Occipital lobe (tissue), 2 donors: ENCODE results near the gene OTOP1. TPM values are rescaled to one million over a fixed set of nuclear protein-coding genes. Genes with fewer than 3 reads are reported as not detected.
A peak's percentile ranks its signal among the peaks of the same experiment; 100 is the strongest.
"Not testable (repeated sequence)": the region's sequence is repeated elsewhere in the genome, so short reads cannot be mapped to it uniquely, and the experiment has no call there.

Experiments
- DNase-seq: peaks from one replicate; lab custom pipeline; 2025; lab: John Stamatoyannopoulos, UW
- total RNA-seq: library from RNA; depleted of rRNA; stranded (reverse); fragments of >200 nt; gene quantifications from one replicate; pipeline ENCODE4 v1.2.3, GENCODE V29; 2014

Gene OTOP1
- total RNA-seq, result not detected

GRCh38 chr4:4226606-4227438 lies at the start of gene OTOP1:
OTOP1 (minus strand) TSS chr4:4226929; CDS start chr4:4226864, 65 bp downstream.
- no peak for DNase-seq

- DNase-seq, result no peak
These were observed 47.5 kb upstream of the OTOP1 start for GRCh38 chr4:4274226-4274625.

GRCh38 chr4:4271912-4272311 lies 45.2 kb upstream of the OTOP1 start:
- no peak for DNase-seq

- DNase-seq, result no peak
These were observed 43.8 kb upstream of the OTOP1 start for GRCh38 chr4:4270529-4270928.

- DNase-seq, result no peak
These were observed 43.1 kb upstream of the OTOP1 start for GRCh38 chr4:4269856-4270255.

- no peak for DNase-seq
These were observed 42.6 kb upstream of the OTOP1 start for GRCh38 chr4:4269331-4269731.

- no peak for DNase-seq
These were observed 42.0 kb upstream of the OTOP1 start for GRCh38 chr4:4268776-4269175.

GRCh38 chr4:4267981-4268380 lies 41.3 kb upstream of the OTOP1 start:
- DNase-seq, result no peak

- DNase-seq, result no peak
These were observed 33.5 kb upstream of the OTOP1 start for GRCh38 chr4:4260185-4260751.

- DNase-seq, result no peak
These were observed 32.9 kb upstream of the OTOP1 start for GRCh38 chr4:4259484-4260100.

- not testable (repeated sequence) for DNase-seq
These were observed 31.0 kb upstream of the OTOP1 start for GRCh38 chr4:4257705-4258104.

- DNase-seq, result peak; percentile 12
These were observed 30.1 kb upstream of the OTOP1 start for GRCh38 chr4:4256799-4257198.

GRCh38 chr4:4254666-4255065 lies 27.9 kb upstream of the OTOP1 start:
- DNase-seq, result peak; percentile 64

- DNase-seq, result no peak
These were observed 27.5 kb upstream of the OTOP1 start for GRCh38 chr4:4254199-4254598.

GRCh38 chr4:4249866-4250265 lies 23.1 kb upstream of the OTOP1 start:
- no peak for DNase-seq

GRCh38 chr4:4249342-4249741 lies 22.6 kb upstream of the OTOP1 start:
- not testable (repeated sequence) for DNase-seq

GRCh38 chr4:4248885-4249203 lies 22.1 kb upstream of the OTOP1 start:
- no peak for DNase-seq

GRCh38 chr4:4248029-4248884 lies 21.5 kb upstream of the OTOP1 start, which contains the start of gene TMEM128:
TMEM128 (minus strand) TSS chr4:4248223; CDS start chr4:4248202, 21 bp downstream.
- DNase-seq, result peak; percentile 91

- DNase-seq, result no peak
These were observed 20.9 kb upstream of the OTOP1 start for GRCh38 chr4:4247696-4248028.

GRCh38 chr4:4245172-4245571 lies 18.4 kb upstream of the OTOP1 start:
- no peak for DNase-seq

GRCh38 chr4:4239551-4239950 lies 12.8 kb upstream of the OTOP1 start:
- DNase-seq, result not testable (repeated sequence)

- DNase-seq, result no peak
These were observed 6.9 kb upstream of the OTOP1 start for GRCh38 chr4:4233610-4234009.
